ENCODE measurements around the gene DYRK1A.

DYRK1A gene

GRCh38 chr21:37562920-37563640, 196.5 kb downstream of the DYRK1A start:
- no peak for TF ChIP-seq CTCF (IDR thresholded peaks at IDR 0.05; ENCODE audit: control insufficient read depth, insufficient read depth, low read depth, low read length, missing control alignments)
- DNase-seq (ENCODE audit: low read depth), result no peak

GRCh38 chr21:37563641-37564340, 197.2 kb downstream of the DYRK1A start:
- H3K4me3 ChIP-seq (ENCODE audit: control insufficient read depth, low read depth, low read length), result peak overlapping the region; percentile 66
- TF ChIP-seq CTCF (IDR thresholded peaks at IDR 0.05; ENCODE audit: control insufficient read depth, insufficient read depth, low read depth, low read length, missing control alignments), result peak; percentile 41
- peak; percentile 65 for DNase-seq (ENCODE audit: low read depth)

More at GRCh38 chr21:37562920-37563640, 196.5 kb downstream of the DYRK1A start:
- H3K4me3 ChIP-seq (ENCODE audit: control insufficient read depth, low read depth, low read length), result peak overlapping the region; percentile 66

- TF ChIP-seq CTCF (IDR thresholded peaks at IDR 0.05; ENCODE audit: control insufficient read depth, insufficient read depth, low read depth, low read length, missing control alignments), result peak; percentile 4
- peak; percentile 94 for DNase-seq (ENCODE audit: low read depth)
- H3K4me3 ChIP-seq (ENCODE audit: control insufficient read depth, low read depth, low read length), result peak overlapping the region; percentile 66
Observed at GRCh38 chr21:37564341-37564923, 197.9 kb downstream of the DYRK1A start.

- DNase-seq (ENCODE audit: low read depth), result no peak
- TF ChIP-seq CTCF (IDR thresholded peaks at IDR 0.05; ENCODE audit: control insufficient read depth, insufficient read depth, low read depth, low read length, missing control alignments), result no peak
- peak overlapping the region; percentile 66 for H3K4me3 ChIP-seq (ENCODE audit: control insufficient read depth, low read depth, low read length)
Observed at GRCh38 chr21:37564924-37565529, 198.5 kb downstream of the DYRK1A start.

- peak; percentile 14 for TF ChIP-seq CTCF (IDR thresholded peaks at IDR 0.05; ENCODE audit: control insufficient read depth, insufficient read depth, low read depth, low read length, missing control alignments)
- DNase-seq (ENCODE audit: low read depth), result no peak
Observed at GRCh38 chr21:37565530-37566223, 199.1 kb downstream of the DYRK1A start.

More at GRCh38 chr21:37565530-37566223, 199.1 kb downstream of the DYRK1A start:
- peak overlapping the region; percentile 22 for H3K4me3 ChIP-seq (ENCODE audit: control insufficient read depth, low read depth, low read length)

All from AG09309 (cell line).